ENCODE measurements around the gene SSNA1. TPM values are rescaled to one million over a fixed set of nuclear protein-coding genes. Genes with fewer than 3 reads are reported as not detected.

SSNA1 gene
- total RNA-seq, 1 donor, result 58.7 TPM

DNA sequence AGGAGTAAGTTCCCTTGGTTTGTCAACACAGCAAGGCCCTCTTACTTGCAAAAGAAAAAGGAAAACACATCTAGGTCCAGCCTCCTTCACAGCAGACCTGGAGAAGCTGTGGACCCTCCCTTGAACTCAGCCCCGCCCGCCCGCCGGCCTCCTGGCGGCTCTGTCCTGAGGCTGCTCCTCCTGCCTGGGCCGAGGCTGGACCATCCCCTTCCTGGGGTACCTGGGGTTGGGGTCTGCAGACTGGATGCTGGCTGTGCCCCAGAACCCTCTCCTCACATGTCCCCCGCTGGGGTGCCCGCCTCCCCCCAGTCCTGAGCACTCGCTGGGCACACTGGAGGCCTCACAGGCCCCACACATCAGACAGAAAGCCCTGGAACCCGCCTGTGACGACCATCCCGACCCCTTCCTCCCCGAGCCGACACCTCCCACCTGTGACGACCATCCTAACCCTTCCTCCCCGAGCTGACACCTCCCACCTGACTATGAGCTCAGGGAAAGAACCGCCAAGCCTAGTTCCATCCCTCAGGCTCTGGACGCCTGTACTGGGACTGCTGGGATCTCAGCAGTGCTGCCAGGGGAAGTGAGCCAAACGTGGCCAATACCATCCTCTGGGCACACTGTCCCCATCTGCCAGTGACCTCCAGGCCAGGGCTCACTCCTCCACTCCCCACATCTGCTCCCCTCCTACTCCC is 9.4 kb upstream of the SSNA1 start:
- no peak for DNase-seq (ENCODE audit: low read depth)

GRCh38 chr9:137179761-137180160 is 8.7 kb upstream of the SSNA1 start:
- H3K4me3 ChIP-seq (ENCODE audit: low read depth, low read length), result no peak overlapping the region
- TF ChIP-seq, protein P1, sequence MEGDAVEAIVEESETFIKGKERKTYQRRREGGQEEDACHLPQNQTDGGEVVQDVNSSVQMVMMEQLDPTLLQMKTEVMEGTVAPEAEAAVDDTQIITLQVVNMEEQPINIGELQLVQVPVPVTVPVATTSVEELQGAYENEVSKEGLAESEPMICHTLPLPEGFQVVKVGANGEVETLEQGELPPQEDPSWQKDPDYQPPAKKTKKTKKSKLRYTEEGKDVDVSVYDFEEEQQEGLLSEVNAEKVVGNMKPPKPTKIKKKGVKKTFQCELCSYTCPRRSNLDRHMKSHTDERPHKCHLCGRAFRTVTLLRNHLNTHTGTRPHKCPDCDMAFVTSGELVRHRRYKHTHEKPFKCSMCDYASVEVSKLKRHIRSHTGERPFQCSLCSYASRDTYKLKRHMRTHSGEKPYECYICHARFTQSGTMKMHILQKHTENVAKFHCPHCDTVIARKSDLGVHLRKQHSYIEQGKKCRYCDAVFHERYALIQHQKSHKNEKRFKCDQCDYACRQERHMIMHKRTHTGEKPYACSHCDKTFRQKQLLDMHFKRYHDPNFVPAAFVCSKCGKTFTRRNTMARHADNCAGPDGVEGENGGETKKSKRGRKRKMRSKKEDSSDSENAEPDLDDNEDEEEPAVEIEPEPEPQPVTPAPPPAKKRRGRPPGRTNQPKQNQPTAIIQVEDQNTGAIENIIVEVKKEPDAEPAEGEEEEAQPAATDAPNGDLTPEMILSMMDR (IDR thresholded peaks at IDR 0.05; ENCODE audit: insufficient read depth, low read depth, low read length), result no peak
- no peak for DNase-seq (ENCODE audit: low read depth)

More for the DNA sequence above, 9.4 kb upstream of the SSNA1 start:
- H3K4me3 ChIP-seq (ENCODE audit: low read depth, low read length), result no peak overlapping the region
- TF ChIP-seq, protein P1 (IDR thresholded peaks at IDR 0.05; ENCODE audit: insufficient read depth, low read depth, low read length), result no peak

GRCh38 chr9:137180491-137180890 is 8.0 kb upstream of the SSNA1 start:
- DNase-seq (ENCODE audit: low read depth), result no peak
- TF ChIP-seq, protein P1 (IDR thresholded peaks at IDR 0.05; ENCODE audit: insufficient read depth, low read depth, low read length), result no peak
- H3K4me3 ChIP-seq (ENCODE audit: low read depth, low read length), result no peak overlapping the region

GRCh38 chr9:137181680-137182079 is 6.8 kb upstream of the SSNA1 start:
- H3K4me3 ChIP-seq (ENCODE audit: low read depth, low read length), result no peak overlapping the region
- TF ChIP-seq, protein P1 (IDR thresholded peaks at IDR 0.05; ENCODE audit: insufficient read depth, low read depth, low read length), result no peak
- DNase-seq (ENCODE audit: low read depth), result no peak

DNA sequence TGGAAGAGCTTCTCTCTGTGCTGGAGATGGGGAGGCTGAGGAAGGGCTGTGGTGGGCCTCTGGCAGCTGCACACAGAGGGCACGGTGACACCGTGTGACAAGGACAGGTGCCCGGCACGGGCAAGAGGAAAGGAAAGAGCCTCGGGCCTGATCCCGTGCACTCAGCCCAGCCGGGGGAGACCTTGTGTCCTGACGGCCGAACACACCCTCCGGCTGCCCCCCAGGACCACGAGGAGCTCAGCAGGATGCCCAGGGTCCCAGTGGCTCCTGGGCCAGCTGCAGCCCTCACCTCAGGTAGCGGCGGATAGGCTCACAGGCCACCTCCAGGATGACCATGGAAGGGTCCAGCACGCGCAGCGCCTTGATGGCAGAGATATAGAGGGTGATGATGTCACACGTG is 5.6 kb upstream of the SSNA1 start:
- H3K4me3 ChIP-seq (ENCODE audit: low read depth, low read length), result no peak overlapping the region
- no peak for DNase-seq (ENCODE audit: low read depth)
- TF ChIP-seq, protein P1 (IDR thresholded peaks at IDR 0.05; ENCODE audit: insufficient read depth, low read depth, low read length), result no peak

DNA sequence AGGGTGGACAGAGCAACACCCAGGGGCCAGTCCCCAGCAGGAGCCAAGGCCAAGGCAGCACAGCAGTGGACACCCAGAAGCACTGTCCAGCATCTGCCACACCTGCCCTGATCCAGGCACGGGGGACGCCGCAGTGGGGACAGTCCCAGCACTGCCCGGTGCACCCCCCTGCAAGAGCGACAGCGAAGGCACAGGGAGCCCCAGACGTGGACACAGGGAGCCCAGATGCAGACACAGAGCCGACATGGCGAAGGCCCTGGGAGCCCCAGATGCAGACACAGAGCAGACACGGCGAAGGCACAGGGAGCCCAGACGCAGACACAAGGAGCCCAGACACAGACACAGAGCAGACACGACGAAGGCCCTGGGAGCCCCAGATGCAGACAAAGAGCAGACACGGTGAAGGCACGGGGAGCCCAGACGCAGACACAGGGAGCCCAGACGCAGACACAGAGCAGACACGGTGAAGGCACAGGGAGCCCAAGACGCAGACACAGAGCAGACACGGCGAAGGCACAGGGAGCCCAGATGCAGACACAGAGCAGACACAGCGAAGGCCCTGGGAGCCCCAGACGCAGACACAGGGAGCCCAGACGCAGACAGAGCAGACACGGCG is 4.4 kb upstream of the SSNA1 start:
- DNase-seq (ENCODE audit: low read depth), result no peak
- no peak overlapping the region for H3K4me3 ChIP-seq (ENCODE audit: low read depth, low read length)
- TF ChIP-seq, protein P1 (IDR thresholded peaks at IDR 0.05; ENCODE audit: insufficient read depth, low read depth, low read length), result no peak
